ENCODE measurements around the gene LRPPRC.

LRPPRC gene

DNA sequence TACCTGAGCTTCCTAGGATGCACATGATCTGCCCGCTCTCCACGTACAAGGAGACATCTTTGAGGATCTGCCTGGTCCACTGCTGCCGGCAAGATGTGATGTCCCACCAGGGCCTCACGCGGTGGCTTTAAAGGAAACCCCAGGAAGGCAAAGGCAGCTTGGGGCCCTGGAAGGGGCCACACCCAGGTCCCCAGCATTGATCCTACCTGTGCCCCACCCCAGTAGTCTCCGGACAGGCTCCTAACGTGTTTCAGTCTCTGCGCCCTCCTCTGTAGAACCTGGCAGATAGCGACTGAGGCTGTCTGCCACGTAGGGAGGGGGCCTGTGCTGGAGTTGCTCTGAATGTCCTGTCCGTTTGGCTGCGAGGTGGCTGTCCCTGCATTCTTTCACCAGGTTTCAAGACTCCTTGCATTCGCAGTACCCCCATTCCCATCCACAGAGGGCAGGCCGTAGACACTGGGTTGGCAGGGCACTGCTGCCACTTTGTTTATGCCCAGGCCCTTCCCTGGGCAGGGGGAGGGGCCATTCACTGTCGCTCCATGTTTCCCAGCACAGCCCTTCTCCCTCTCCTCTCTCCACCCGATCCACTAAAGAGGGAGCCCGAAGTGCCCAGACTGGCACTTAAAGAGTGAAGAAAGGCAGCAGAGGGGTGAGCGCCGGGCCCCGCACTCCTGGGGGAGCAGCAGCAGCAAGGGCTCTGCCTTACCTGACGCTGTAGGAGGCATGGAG is 157.8 kb downstream of the LRPPRC start:
- in situ Hi-C loops (cut with HindIII; ENCODE audit: low sequenced_read_pairs) = no loop called here

DNA sequence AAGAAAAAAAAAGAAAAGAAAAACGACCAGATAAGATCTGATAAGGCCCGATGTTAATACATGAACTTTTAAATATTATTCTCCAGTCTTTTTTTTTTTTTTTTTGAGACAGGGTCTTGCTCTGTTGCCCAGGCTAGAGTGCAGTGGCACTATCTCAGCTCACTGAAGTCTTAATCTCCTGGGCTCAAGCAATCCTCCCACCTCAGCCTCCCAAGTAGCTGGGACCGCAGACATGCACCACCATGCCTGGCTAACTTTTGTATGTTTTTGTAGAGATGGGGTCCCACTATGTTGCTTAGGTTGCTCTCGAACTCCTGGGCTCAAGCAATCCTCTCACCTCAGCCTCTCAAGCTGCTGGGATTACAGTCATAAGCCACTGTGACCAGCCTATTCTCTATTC is 158.8 kb downstream of the LRPPRC start:
- in situ Hi-C loops (cut with HindIII; ENCODE audit: low sequenced_read_pairs) = no loop called here

All from endothelial cell of hepatic sinusoid (primary cell).